ENCODE measurements around the gene PTGES3.
"Not testable (repeated sequence)": the region's sequence is repeated elsewhere in the genome, so short reads cannot be mapped to it uniquely, and the experiment has no call there.

The PTGES3 gene

DNA sequence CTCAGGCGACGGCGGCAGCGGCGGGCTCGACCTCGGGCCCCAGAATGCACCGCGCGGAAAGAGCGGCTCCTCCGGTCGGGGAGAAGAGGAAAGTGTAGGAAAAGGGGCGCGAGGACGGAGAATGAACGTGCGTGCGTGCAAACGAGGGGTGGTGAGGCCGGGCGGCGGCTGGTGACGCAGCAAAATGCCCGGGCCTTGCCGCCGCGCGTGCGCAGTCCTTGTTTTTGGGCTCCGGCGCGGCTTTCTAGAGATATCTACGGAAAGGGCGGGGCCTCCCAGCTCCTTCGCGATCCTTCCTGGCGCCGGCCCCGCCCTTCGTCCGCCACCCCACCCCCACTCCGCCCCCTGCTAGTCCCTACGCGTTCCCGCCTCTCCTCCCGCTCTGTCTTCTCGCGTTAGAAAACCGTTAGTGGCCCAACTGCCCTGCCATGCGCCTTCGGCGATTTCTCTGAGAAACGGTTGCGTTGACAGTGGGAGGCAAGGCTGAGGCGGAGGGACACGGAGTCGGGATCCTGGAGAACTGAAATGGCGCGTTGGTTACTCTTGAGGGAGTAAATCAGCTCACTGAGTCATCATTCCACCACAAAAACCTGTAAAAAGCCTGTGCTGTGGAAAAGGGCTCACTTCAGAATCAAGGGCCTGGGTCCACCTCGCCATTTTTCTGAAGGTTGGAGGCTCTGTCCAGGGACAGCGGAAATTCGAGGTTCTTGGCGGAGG is at the start of gene PTGES3:
Gene PTGES3, minus strand, starts transcription at position 156 of the 717 bp plus-strand sequence. CDS start 285 bp downstream, outside the sequence.
- no peak for FAIRE-seq

DNA sequence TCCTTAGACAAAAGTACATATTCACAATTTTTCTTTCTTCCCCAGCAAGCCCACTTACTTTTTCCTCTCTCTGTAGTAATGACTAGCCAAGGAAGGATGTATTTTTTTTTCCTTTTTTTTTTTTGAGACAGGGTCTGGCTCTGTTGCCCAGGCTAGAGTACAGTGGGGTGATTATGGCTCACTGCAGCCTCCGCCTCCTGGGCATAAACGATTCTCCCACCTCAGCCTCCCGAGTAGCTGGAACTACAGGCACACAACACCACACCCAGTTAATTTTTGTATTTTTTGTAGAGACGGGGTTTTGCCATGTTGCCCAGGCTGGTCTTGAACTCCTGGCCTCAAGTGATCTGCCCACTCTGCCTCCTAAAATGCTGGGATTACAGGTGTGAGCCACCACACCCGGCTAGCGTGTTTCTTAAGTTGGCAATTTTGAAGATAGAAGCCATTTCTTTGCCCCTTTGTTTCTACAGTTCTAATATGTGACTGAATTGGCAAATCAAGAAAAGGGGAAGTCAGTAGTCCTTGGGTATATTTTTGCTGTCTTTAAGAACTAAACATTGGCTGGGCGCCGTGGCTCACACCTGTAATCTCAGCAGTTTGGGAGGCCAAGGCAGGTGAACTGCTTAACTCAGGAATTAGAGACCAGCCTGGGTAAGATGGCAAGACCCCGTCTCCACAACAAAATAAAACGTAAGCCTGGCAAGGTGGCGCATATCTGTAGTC is 40.2 kb upstream of the PTGES3 start:
- FAIRE-seq: no peak

GRCh38 chr12:56726196-56726675 is 38.2 kb upstream of the PTGES3 start:
- not testable (repeated sequence) for FAIRE-seq

DNA sequence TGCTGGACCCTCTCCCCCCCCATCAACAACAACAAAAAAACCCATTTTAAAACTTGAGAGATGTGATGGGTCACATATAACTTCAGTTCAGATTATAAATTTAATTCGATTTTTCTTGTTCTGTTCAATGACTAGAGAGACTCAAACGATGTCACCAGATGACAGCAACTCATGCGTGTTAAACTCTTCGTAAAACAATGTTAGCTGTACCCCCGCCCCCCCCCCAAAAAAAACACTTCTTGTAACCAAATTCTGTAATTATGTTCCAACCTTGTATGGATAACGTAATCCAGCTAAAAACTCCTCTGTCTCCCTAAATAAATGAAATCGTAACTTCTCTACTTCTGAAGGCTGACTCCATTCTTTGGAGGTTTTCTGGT is 37.6 kb upstream of the PTGES3 start:
- FAIRE-seq: no peak

- FAIRE-seq: peak; percentile 79
Measured at GRCh38 chr12:56724972-56725722, 37.1 kb upstream of the PTGES3 start, which contains the start of gene NACA. NACA (minus strand) TSS chr12:56725299; CDS start chr12:56724521, 778 bp downstream.

DNA sequence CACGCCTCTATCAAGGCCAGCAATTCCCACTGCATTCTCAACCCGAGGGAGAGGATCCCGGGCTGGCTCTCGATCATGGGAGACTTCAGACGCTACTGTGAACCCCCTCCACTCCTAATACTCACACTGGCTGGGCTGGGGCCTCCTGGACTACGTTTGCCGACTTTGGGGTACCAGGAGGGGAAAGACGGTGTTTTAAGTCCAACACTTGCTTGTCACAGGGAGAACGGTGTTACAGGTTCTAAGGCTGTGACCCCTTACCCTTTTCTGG is 36.6 kb upstream of the PTGES3 start:
- FAIRE-seq: no peak

DNA sequence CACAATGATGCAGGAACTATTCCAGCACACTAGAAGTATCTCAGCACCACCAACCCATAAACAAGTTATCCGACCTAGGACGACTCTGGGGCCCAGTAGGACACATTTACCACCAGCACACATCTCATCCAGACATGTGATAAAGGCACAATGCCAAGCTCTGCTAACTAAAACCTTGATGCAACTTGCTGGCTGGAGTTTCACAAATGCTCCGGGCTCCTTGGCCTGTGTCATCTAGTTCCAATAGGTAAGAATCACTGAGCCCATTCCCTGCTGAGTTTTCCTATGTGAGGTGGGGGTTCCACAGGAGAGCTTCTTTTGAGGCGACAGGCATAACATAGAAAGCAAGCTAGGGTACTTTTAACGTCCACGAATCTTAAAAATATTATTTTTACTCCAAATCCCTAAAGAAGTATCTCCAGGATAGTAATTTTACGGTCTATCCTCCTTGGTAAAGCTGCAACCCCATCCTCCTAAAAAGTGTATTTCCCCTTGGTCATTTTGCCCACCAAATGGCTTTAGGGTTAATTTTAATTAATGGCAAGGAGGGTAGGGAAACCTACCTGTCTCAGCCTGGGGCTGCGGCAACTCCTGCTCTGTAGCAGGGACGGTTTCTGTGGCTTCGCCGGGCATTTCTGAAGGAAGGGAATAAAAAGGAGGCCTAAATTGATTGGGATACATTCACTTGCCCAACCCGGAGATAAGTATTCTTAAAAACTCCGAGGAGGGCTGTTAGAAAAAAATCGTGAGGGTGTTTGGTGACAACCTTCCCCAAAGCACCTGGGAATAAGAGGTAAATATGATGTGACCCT is 36.0 kb upstream of the PTGES3 start:
- FAIRE-seq: no peak

- FAIRE-seq: no peak
Measured at GRCh38 chr12:56723352-56723751, 35.3 kb upstream of the PTGES3 start.

GRCh38 chr12:56722832-56723231 is 34.7 kb upstream of the PTGES3 start:
- FAIRE-seq: no peak

DNA sequence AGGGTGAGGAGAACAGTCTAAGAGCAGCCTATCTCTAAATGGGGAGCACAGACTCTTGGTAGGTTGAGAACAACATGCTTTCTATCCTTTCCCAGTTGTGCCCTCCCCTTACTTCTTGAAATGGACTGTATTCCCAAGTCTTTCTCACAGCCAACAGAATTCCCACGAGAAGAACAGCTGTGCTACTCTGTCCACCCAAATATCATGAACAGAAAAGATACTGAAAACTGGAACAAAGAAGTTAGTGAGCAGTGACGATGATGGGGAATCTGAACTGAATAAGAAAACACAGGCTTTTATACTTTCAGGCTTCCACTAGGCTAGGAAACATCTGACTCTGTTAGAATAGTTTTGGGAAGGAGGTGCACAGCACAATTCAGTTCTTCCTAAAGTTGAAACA is 33.6 kb upstream of the PTGES3 start:
- no peak for FAIRE-seq

DNA sequence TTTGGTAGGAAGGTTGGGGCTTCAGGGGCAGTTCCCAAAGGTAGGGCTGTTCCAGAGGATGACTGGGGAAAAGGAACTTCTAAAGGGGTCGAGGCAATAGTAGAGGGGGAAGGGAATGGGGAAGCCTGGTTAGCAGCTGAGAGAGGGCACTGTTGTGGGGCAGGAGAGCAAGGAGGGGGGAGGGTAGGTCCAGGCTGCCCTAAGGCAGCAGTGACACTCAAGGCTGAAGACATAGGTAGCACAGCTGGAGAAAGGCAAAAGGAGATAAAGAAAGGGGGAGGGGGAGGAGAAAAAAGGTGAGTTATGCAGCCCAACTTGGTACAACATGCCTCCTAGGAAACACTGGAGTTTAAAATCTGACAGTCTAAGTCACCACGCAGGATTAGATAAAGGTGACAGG is 33.1 kb upstream of the PTGES3 start:
- FAIRE-seq: no peak

- no peak for FAIRE-seq
Measured at GRCh38 chr12:56720731-56721151, 32.7 kb upstream of the PTGES3 start.

DNA sequence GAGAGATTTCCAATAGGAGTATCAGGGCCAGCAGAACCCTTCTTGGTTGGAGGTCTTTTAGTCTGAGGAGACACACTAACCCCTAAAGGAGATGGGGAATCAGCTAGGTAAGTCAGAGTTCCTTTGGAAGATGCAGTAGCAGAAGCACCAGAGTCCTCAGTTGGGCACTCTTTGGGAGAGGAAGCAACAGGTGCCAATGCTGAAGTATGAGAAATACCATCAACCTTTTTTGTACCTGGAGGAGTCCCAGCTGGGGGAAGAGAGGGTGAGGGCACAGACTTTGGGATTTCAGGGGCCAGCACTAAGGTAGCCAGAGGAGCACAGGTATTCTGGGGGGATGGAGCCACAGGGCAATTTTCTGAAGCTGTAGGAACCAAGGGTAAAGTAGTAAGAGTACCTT is 31.0 kb upstream of the PTGES3 start:
- FAIRE-seq: no peak

GRCh38 chr12:56718636-56719035 is 30.6 kb upstream of the PTGES3 start:
- FAIRE-seq: no peak

DNA sequence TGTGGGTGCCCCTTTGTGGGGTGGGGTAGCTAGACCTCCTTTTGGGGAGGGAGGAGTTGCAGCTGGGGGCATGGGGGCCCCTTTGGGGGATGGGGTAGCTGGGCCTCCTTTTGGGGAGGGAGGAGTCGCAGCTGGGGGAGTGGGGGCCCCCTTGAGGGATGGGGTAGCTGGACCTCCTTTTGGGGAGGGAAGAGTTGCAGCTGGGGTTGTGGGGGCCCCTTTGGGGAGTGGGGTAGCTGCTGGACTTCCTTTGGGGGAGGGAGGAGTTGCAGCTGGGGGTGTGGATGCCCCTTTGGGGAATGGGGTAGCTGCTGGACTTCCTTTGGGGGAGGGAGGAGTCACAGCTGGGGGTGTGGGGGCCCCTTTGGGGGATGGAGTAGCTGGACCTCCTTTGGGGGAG is 30.1 kb upstream of the PTGES3 start:
- no peak for FAIRE-seq

GRCh38 chr12:56716933-56717880 is 29.1 kb upstream of the PTGES3 start:
- FAIRE-seq: no peak

DNA sequence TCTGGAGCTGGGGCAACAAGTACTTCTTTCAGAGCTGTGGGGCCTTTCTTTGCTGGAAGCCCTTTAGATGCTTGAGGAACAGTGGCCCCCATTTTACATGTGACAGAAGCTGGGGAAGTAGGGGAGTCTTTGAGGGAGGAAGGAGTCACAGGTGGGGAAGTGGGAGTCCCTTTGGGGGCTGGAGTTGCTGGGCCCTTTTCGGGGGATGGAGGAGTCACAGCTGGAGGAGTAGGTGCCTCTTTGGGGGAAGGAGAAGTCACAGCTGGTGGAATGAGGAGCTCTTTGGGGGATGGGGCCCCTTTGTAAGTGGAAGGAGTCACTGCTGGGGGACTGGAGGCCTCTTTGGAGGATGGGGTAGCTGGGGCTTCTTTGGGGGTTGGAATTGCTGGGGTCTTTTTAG is 28.4 kb upstream of the PTGES3 start:
- no peak for FAIRE-seq

DNA sequence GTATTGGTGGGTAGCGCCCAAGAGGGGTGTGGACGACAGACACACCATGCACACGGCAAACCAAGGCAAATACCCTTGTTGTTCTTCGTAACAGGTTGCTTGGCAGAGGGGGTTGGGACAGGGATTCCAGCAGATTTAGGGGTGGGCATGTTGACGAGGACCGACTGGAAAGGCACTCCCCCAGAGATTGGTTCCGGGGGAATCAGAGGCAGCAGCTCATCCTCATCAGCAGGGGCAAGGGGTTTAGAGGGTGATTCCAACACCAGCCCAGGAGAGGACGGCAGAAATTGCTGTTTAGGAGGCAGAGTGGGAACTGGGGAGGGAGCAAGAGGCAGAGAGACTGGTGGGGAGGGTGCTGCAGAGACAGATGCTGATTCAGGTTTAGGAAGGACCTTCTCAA is 27.7 kb upstream of the PTGES3 start:
- no peak for FAIRE-seq

DNA sequence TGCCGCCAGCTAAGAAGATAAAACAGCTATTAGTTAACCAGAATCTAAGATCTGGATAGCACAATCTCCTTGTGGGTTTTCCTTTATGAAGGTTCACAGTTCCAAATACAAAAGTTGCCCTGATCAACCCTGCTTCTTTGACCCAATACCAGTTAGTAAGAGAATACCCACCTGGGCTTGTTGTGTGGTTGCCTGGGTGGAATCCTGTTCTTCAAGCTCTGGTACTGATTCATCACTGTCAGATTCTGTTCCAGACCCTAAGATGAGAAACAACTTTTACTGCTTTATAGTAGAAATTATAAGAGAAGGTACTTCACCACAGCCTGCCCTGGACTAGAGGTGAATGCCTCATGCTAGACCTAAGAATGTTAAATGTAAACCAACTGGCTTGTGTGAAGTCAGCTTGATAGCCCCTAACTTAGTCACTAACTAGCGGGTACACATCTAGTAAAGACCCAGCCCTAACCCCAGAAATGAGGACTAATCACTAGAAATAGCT is 26.4 kb upstream of the PTGES3 start:
- no peak for FAIRE-seq

DNA sequence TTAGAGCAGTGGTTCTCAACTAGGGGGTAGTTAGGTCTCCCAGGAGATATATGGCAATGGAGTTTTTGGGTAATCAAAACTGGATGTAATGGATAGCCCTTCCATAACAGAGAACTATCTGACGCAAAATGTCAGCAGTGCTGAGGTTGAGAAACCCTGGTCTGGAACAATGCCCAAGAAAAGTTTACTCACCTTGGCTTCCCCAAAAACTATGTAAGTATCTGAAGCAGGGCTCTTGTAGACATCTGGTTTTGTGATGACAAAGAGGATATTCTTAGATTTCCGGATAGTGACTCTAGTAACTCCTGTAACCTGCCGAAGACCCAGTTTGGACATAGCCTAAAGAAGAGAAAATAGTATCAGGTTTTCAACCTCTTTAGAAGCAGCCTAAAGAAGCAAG is 25.3 kb upstream of the PTGES3 start:
- no peak for FAIRE-seq

DNA sequence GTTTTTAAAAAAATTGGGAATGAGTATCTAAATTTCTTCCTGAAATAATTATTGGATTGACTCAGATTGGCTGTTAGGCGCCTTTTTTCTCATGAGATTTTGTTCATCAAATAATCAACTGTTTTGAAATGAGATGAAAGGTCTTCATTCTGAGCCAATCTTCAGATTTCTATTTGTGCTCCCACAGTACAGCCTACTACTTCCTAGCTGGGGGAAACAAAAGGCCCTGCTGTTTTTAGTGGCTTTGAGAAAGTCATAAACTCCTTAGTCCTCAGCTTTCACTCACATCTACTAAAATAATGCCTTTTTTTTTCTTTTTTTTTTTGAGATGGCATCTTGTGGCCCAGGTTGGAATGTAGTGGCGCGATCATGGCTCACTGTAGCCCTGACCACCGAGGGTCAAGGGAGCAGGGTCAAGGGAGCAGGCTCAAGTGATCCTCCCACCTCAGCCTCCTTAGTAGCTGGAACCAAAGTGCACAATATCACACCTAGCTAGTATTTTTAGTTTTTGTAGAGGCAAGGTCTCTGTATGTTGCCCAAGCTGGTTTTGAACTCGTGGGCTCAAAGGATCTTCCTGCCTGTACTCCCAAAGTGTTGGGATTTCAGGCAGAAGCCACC is 21.8 kb upstream of the PTGES3 start:
- FAIRE-seq: no peak
